ENCODE data around the gene CREB5. TPM values are rescaled to one million over a fixed set of nuclear protein-coding genes. Genes with fewer than 3 reads are reported as not detected.

CREB5 gene
- total RNA-seq, 4 donors from 2014 or later = 0.88 to 31.4 (median 15.9) TPM

GRCh38 chr7:28505867-28506266, 93.5 kb downstream of the CREB5 start:
- DNase-seq = no peak
- Histone ChIP-seq H3K4me3 (no peak overlapping the region), H3K27me3 (no peaks in the 10 kb centered on the region)

GRCh38 chr7:28507525-28508282, 95.4 kb downstream of the CREB5 start:
- no peaks in the 10 kb centered on the region for H3K4me1 ChIP-seq
- TF ChIP-seq POLR2A (IDR thresholded peaks at IDR 0.05) = no peak
- TF ChIP-seq CTCF (IDR thresholded peaks at IDR 0.05) = no peak
- no peak overlapping the region for H3K27ac ChIP-seq

More at GRCh38 chr7:28505867-28506266, 93.5 kb downstream of the CREB5 start:
- Histone ChIP-seq H3K36me3 (no peaks in the 10 kb centered on the region), H3K27ac (no peak overlapping the region), H3K9me3 (no peaks in the 10 kb centered on the region), H3K4me1 (no peaks in the 10 kb centered on the region)
- TF ChIP-seq CTCF (IDR thresholded peaks at IDR 0.05) (no peak), POLR2A (IDR thresholded peaks at IDR 0.05) (no peak)

GRCh38 chr7:28509251-28510025, 97.1 kb downstream of the CREB5 start:
- TF ChIP-seq CTCF (IDR thresholded peaks at IDR 0.05) (no peak), POLR2A (IDR thresholded peaks at IDR 0.05) (no peak)
- no peaks in the 10 kb centered on the region for H3K36me3 ChIP-seq
- H3K27ac ChIP-seq = no peak overlapping the region
- DNase-seq = no peak
- H3K4me1 ChIP-seq = no peaks in the 10 kb centered on the region
- H3K9me3 ChIP-seq = no peaks in the 10 kb centered on the region
- no peak overlapping the region for H3K4me3 ChIP-seq
- no peaks in the 10 kb centered on the region for H3K27me3 ChIP-seq

More at GRCh38 chr7:28507525-28508282, 95.4 kb downstream of the CREB5 start:
- Histone ChIP-seq H3K9me3 (no peaks in the 10 kb centered on the region), H3K27me3 (no peaks in the 10 kb centered on the region), H3K36me3 (no peaks in the 10 kb centered on the region), H3K4me3 (no peak overlapping the region)
- no peak for DNase-seq

- Histone ChIP-seq H3K27ac (no peak overlapping the region), H3K27me3 (no peaks in the 10 kb centered on the region), H3K4me1 (no peaks in the 10 kb centered on the region), H3K9me3 (no peaks in the 10 kb centered on the region), H3K36me3 (no peaks in the 10 kb centered on the region), H3K4me3 (no peak overlapping the region)
- DNase-seq = no peak
- TF ChIP-seq POLR2A (IDR thresholded peaks at IDR 0.05) = no peak
- no peak for TF ChIP-seq CTCF (IDR thresholded peaks at IDR 0.05)
Measured at GRCh38 chr7:28510026-28510369, 97.7 kb downstream of the CREB5 start.

- Histone ChIP-seq H3K27me3 (no peaks in the 10 kb centered on the region), H3K9me3 (no peaks in the 10 kb centered on the region), H3K4me3 (no peak overlapping the region), H3K27ac (no peak overlapping the region), H3K4me1 (no peaks in the 10 kb centered on the region), H3K36me3 (no peaks in the 10 kb centered on the region)
- TF ChIP-seq CTCF (IDR thresholded peaks at IDR 0.05) = no peak
- DNase-seq = no peak
Measured at GRCh38 chr7:28512668-28513440, 100.5 kb downstream of the CREB5 start.
